DMS 273 treated with DMSO at 0.1 percent for 48 hours (cell line): ENCODE data around the gene MRPL12.

Source experiments
- DNase-seq: peaks from one replicate; lab custom pipeline; 2025; lab: John Stamatoyannopoulos, UW

Gene MRPL12

GRCh38 chr17:81702934-81703746, at the start of gene MRPL12:
MRPL12 (plus strand) TSS chr17:81703367; CDS start chr17:81703502, 135 bp downstream.
- peak; percentile 78 for DNase-seq

GRCh38 chr17:81655378-81656117, 47.6 kb upstream of the MRPL12 start:
- no peak for DNase-seq

- no peak for DNase-seq
Observed at GRCh38 chr17:81656118-81656743, 46.9 kb upstream of the MRPL12 start, which contains the start of gene PDE6G. PDE6G (minus strand) TSS chr17:81656542; CDS start chr17:81653305, 3,237 bp downstream.

GRCh38 chr17:81656835-81657234, 46.3 kb upstream of the MRPL12 start:
- no peak for DNase-seq

- no peak for DNase-seq
Observed at GRCh38 chr17:81659038-81659437, 44.1 kb upstream of the MRPL12 start.

- no peak for DNase-seq
Observed at GRCh38 chr17:81660441-81660840, 42.7 kb upstream of the MRPL12 start.

- no peak for DNase-seq
Observed at GRCh38 chr17:81662002-81662401, 41.2 kb upstream of the MRPL12 start.

GRCh38 chr17:81664051-81664470, 39.1 kb upstream of the MRPL12 start:
- no peak for DNase-seq

GRCh38 chr17:81665205-81666091, 37.7 kb upstream of the MRPL12 start:
- DNase-seq: no peak

GRCh38 chr17:81666092-81666341, 37.1 kb upstream of the MRPL12 start:
- no peak for DNase-seq

- peak; percentile 88 for DNase-seq
Observed at GRCh38 chr17:81666342-81667191, 36.6 kb upstream of the MRPL12 start, which contains the start of the genes CCDC137 and OXLD1. CCDC137 (plus strand) TSS chr17:81666737; CDS start chr17:81666767, 30 bp downstream. OXLD1 (minus strand) TSS chr17:81666605; CDS start chr17:81666577, 28 bp downstream.

GRCh38 chr17:81667754-81668153, 35.4 kb upstream of the MRPL12 start:
- no peak for DNase-seq

- no peak for DNase-seq
Observed at GRCh38 chr17:81672504-81672903, 30.7 kb upstream of the MRPL12 start.

GRCh38 chr17:81672954-81673353, 30.2 kb upstream of the MRPL12 start:
- DNase-seq: no peak

GRCh38 chr17:81673561-81674258, 29.5 kb upstream of the MRPL12 start:
- no peak for DNase-seq

- peak; percentile 26 for DNase-seq
Observed at GRCh38 chr17:81675515-81676221, 27.5 kb upstream of the MRPL12 start.

- DNase-seq: no peak
Observed at GRCh38 chr17:81676906-81677305, 26.3 kb upstream of the MRPL12 start.

GRCh38 chr17:81680150-81680549, 23.0 kb upstream of the MRPL12 start:
- DNase-seq: no peak

- DNase-seq: no peak
Observed at GRCh38 chr17:81681672-81682071, 21.5 kb upstream of the MRPL12 start.
